ENCODE measurements around the gene LBP. TPM values are rescaled to one million over a fixed set of nuclear protein-coding genes. Genes with fewer than 3 reads are reported as not detected.

Gene LBP
- total and polyA plus RNA-seq, 2 of the 13 experiments (the other 11 are each of a cell fraction or from before 2014, with no cell fraction given): 0.07 to 0.20 TPM

DNA sequence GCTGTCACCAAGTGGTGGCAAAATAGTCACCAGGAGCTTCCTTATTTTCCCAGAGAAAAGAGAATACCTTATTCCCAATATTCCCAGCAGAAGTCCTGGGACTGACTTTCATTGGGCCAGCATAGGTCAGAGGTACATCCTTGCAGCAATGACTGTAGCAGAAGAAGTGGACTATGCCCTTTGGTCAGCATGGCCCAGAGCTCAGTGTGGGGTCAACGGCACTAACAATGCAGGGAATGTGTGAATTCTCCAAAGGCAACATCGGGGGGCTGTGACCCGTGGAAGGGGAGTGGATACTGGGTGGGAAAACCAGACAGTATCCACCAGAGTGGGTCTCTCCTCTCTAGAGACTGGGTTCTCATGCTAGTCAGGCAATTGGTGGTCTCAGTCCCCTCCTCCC is 15.6 kb upstream of the LBP start (continued):
- TF ChIP-seq ZNF562 (CRISPR knock-in tag; IDR thresholded peaks at IDR 0.05; ENCODE audit: borderline replicate concordance): no peak
- no peak for TF ChIP-seq MAFK (conservative IDR thresholded peaks at IDR 0.05 in 1 of 2, IDR thresholded peaks at IDR 0.05 in 1 of 2; ENCODE audit: low read length in 2 of 2)
- TF ChIP-seq ZNF598 (CRISPR knock-in tag; IDR thresholded peaks at IDR 0.05; ENCODE audit: borderline replicate concordance): no peak
- TF ChIP-seq ELF4 (CRISPR knock-in tag; IDR thresholded peaks at IDR 0.05; ENCODE audit: borderline replicate concordance): no peak
- TF ChIP-seq KLF16 (CRISPR knock-in tag; IDR thresholded peaks at IDR 0.05): no peak
- TF ChIP-seq KDM5B (CRISPR knock-in tag; IDR thresholded peaks at IDR 0.05; ENCODE audit: borderline replicate concordance): no peak
- TF ChIP-seq BORCS8-MEF2B (CRISPR knock-in tag; IDR thresholded peaks at IDR 0.05): no peak
- no peak for TF ChIP-seq ZNF713 (CRISPR knock-in tag; IDR thresholded peaks at IDR 0.05)
- TF ChIP-seq RXRB (CRISPR knock-in tag; IDR thresholded peaks at IDR 0.05; ENCODE audit: borderline replicate concordance): peak; percentile 88
- no peak for TF ChIP-seq ZNF75D (CRISPR knock-in tag; IDR thresholded peaks at IDR 0.05; ENCODE audit: borderline replicate concordance)
- TF ChIP-seq ZNF251 (CRISPR knock-in tag; IDR thresholded peaks at IDR 0.05): no peak
- TF ChIP-seq ZNF451 (CRISPR knock-in tag; IDR thresholded peaks at IDR 0.05): no peak
- TF ChIP-seq, protein P1, sequence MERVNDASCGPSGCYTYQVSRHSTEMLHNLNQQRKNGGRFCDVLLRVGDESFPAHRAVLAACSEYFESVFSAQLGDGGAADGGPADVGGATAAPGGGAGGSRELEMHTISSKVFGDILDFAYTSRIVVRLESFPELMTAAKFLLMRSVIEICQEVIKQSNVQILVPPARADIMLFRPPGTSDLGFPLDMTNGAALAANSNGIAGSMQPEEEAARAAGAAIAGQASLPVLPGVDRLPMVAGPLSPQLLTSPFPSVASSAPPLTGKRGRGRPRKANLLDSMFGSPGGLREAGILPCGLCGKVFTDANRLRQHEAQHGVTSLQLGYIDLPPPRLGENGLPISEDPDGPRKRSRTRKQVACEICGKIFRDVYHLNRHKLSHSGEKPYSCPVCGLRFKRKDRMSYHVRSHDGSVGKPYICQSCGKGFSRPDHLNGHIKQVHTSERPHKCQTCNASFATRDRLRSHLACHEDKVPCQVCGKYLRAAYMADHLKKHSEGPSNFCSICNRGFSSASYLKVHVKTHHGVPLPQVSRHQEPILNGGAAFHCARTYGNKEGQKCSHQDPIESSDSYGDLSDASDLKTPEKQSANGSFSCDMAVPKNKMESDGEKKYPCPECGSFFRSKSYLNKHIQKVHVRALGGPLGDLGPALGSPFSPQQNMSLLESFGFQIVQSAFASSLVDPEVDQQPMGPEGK (CRISPR knock-in tag; IDR thresholded peaks at IDR 0.05): peak; percentile 56
- TF ChIP-seq KLF15 (CRISPR knock-in tag; IDR thresholded peaks at IDR 0.05; ENCODE audit: borderline replicate concordance): no peak
- no peak for TF ChIP-seq PLRG1 (conservative IDR thresholded peaks at IDR 0.05)
- no peak for TF ChIP-seq ZNF383 (CRISPR knock-in tag; IDR thresholded peaks at IDR 0.05; ENCODE audit: borderline replicate concordance)
- TF ChIP-seq, protein P2, sequence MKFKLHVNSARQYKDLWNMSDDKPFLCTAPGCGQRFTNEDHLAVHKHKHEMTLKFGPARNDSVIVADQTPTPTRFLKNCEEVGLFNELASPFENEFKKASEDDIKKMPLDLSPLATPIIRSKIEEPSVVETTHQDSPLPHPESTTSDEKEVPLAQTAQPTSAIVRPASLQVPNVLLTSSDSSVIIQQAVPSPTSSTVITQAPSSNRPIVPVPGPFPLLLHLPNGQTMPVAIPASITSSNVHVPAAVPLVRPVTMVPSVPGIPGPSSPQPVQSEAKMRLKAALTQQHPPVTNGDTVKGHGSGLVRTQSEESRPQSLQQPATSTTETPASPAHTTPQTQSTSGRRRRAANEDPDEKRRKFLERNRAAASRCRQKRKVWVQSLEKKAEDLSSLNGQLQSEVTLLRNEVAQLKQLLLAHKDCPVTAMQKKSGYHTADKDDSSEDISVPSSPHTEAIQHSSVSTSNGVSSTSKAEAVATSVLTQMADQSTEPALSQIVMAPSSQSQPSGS (CRISPR knock-in tag; IDR thresholded peaks at IDR 0.05): no peak
- TF ChIP-seq ZNF329 (CRISPR knock-in tag; IDR thresholded peaks at IDR 0.05; ENCODE audit: low read depth): no peak
- TF ChIP-seq PAX8 (CRISPR knock-in tag; IDR thresholded peaks at IDR 0.05; ENCODE audit: borderline replicate concordance): no peak
- TF ChIP-seq, protein P3, sequence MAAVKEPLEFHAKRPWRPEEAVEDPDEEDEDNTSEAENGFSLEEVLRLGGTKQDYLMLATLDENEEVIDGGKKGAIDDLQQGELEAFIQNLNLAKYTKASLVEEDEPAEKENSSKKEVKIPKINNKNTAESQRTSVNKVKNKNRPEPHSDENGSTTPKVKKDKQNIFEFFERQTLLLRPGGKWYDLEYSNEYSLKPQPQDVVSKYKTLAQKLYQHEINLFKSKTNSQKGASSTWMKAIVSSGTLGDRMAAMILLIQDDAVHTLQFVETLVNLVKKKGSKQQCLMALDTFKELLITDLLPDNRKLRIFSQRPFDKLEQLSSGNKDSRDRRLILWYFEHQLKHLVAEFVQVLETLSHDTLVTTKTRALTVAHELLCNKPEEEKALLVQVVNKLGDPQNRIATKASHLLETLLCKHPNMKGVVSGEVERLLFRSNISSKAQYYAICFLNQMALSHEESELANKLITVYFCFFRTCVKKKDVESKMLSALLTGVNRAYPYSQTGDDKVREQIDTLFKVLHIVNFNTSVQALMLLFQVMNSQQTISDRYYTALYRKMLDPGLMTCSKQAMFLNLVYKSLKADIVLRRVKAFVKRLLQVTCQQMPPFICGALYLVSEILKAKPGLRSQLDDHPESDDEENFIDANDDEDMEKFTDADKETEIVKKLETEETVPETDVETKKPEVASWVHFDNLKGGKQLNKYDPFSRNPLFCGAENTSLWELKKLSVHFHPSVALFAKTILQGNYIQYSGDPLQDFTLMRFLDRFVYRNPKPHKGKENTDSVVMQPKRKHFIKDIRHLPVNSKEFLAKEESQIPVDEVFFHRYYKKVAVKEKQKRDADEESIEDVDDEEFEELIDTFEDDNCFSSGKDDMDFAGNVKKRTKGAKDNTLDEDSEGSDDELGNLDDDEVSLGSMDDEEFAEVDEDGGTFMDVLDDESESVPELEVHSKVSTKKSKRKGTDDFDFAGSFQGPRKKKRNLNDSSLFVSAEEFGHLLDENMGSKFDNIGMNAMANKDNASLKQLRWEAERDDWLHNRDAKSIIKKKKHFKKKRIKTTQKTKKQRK (IDR thresholded peaks at IDR 0.05; ENCODE audit: low read length): no peak
- 0 out of 2 replicates have a peak, but pooled peaks have one; percentile 51 for TF ChIP-seq ZNF264 (CRISPR knock-in tag; IDR thresholded peaks at IDR 0.05)
- no peak for TF ChIP-seq ZNF674 (CRISPR knock-in tag; IDR thresholded peaks at IDR 0.05; ENCODE audit: low read depth)
- 0 out of 2 replicates have a peak, but pooled peaks have one; percentile 47 for TF ChIP-seq ZNF670 (CRISPR knock-in tag; IDR thresholded peaks at IDR 0.05; ENCODE audit: borderline replicate concordance)
- TF ChIP-seq IRX3 (CRISPR knock-in tag; IDR thresholded peaks at IDR 0.05; ENCODE audit: borderline replicate concordance, low read depth): no peak
- TF ChIP-seq ZMYM4 (CRISPR knock-in tag; IDR thresholded peaks at IDR 0.05): 0 out of 2 replicates have a peak, but pooled peaks have one; percentile 29
